PFSK-1 (cell line): Measurements from ENCODE around the gene ADGRB3.

Experiments
- POLR2AphosphoS5 ChIP-seq: IDR thresholded peaks from 2 replicates; pipeline ENCODE4 v1.6.1; 2012; ENCODE audit warnings: low read depth, mild to moderate bottlenecking, control low read depth, low read length, moderate library complexity
- REST ChIP-seq, 2 experiments: IDR thresholded peaks; 2 replicates each; pipeline versions ENCODE4 v1.6.1 to v1.8.0; 2011 to 2012; ENCODE audit warnings: low read depth in 2 of 2, low read length in 2 of 2, control low read depth in 1 of 2, inconsistent platforms in 1 of 2, mild to moderate bottlenecking in 1 of 2, moderate library complexity in 1 of 2; ENCODE audit not compliant: insufficient read depth in 1 of 2
- SIN3A ChIP-seq: IDR thresholded peaks from 2 replicates; pipeline ENCODE4 v1.6.1; 2012; ENCODE audit warnings: mild to moderate bottlenecking, low read length, moderate library complexity, borderline replicate concordance; ENCODE audit not compliant: insufficient read depth
- TAF1 ChIP-seq: IDR thresholded peaks from 2 replicates; pipeline ENCODE4 v1.6.1; 2012; ENCODE audit warnings: low read length, control low read depth, borderline replicate concordance; ENCODE audit not compliant: insufficient read depth

GRCh38 chr6:68650142-68650541, 15.1 kb downstream of the ADGRB3 start:
- no peak for TF ChIP-seq TAF1
- no peak for TF ChIP-seq POLR2AphosphoS5
- no peak for TF ChIP-seq REST (IDR thresholded peaks at IDR 0.05; ENCODE audit: insufficient read depth in 1 of 2, low read depth in 2 of 2, low read length in 2 of 2)
- no peak for TF ChIP-seq SIN3A
